Esophagus squamous epithelium (tissue), 4 donors: ENCODE results near the gene EPB41L4B.

Experiments
- CTCF ChIP-seq, 6 experiments: fragments of 450-650 bp in 4 of 6; fragments of 200-600 bp in 2 of 6; sonication (generic) in 2 of 6; IDR thresholded peaks; one replicate each; pipeline ENCODE4 v1.5.1; 2016 to 2019; ENCODE audit warnings: antibody characterized with exemption in 6 of 6, mild to moderate bottlenecking in 4 of 6, moderate library complexity in 4 of 6
- POLR2A ChIP-seq, 4 donors: fragments of 450-650 bp; IDR thresholded peaks; one replicate each; pipeline ENCODE4 v1.6.1; 2017; ENCODE audit warnings: antibody characterized with exemption in 4 of 4, mild to moderate bottlenecking in 4 of 4, moderate library complexity in 3 of 4

GRCh38 chr9:109253637-109254284 lies 67.1 kb downstream of the EPB41L4B start:
- TF ChIP-seq CTCF (IDR thresholded peaks at IDR 0.05): peak in 1 of 6 experiments; percentile 15
- TF ChIP-seq POLR2A (IDR thresholded peaks at IDR 0.05): no peak
